GM12878 (cell line): ENCODE results near the gene ACAD11. TPM values are rescaled to one million over a fixed set of nuclear protein-coding genes. Genes with fewer than 3 reads are reported as not detected.

Experiments used
- ATAC-seq: fragments of 200-7000 bp; cut with Tn5 transposase; 3 replicates; pipeline ENCODE4 v1.9.1; 2020; ENCODE audit warnings: mild to moderate bottlenecking, moderate library complexity
- BruUV-seq: library from RNA; stranded (reverse); fragments of 400-500 nt; replicated peaks from 2 replicates; lab custom pipeline; 2021; lab: Mats Ljungman, UMichigan
- CTCF ChIA-PET: fragments of 300-600 bp; sonication (Branson Sonifier 250); formaldehyde crosslinking; extraction: SDS; loops from one replicate; lab custom pipeline; 2021; ENCODE audit warnings: inconsistent platforms; lab: Yijun Ruan, JAX
- POLR2A ChIA-PET: fragments of 350-600 bp; formaldehyde crosslinking; extraction: SDS; loops from one replicate; lab custom pipeline; 2021; ENCODE audit warnings: inconsistent platforms; lab: Charles Lee
- RAD21 ChIA-PET: fragments of 300-600 bp; sonication (Branson Sonifier 250); formaldehyde crosslinking; loops from one replicate; lab custom pipeline; 2023; ENCODE audit warnings: antibody characterized with exemption; ENCODE audit not compliant: unreplicated experiment; lab: Charles Lee
- SMC1A ChIA-PET: fragments of 300-600 bp; sonication (Branson Sonifier 250); formaldehyde crosslinking; loops from one replicate; lab custom pipeline; 2023; ENCODE audit not compliant: unreplicated experiment, uncharacterized antibody; lab: Charles Lee
- DNase-seq: peaks from one replicate; pipeline ENCODE4 v3.0.0-alpha.2; 2011; ENCODE audit warnings: low read depth, low spot score
- FAIRE-seq: peaks from 3 replicates; lab custom pipeline; 2011; peaks lifted over from hg19 to GRCh38; lab: Jason Lieb, UNC
- H2AFZ ChIP-seq: 2 replicates; pipeline ENCODE4 v1.6.0; 2011; ENCODE audit warnings: low read depth, low read length, control low read depth; ENCODE audit not compliant: control insufficient read depth
- H3K27ac ChIP-seq: 2 replicates; pipeline ENCODE4 v1.5.1; 2011; ENCODE audit warnings: control low read depth; ENCODE audit not compliant: control insufficient read depth, insufficient read depth
- H3K27me3 ChIP-seq, 2 experiments: replicated peaks in 1 of 2; 2 replicates each; pipeline versions ENCODE4 v1.6.0 to v1.6.1; 2011; ENCODE audit warnings: low read length in 1 of 2; ENCODE audit not compliant: control insufficient read depth in 2 of 2, insufficient read depth in 2 of 2
- H3K36me3 ChIP-seq, 2 experiments: 2 replicates each; pipeline ENCODE4 v1.5.1; 2011; ENCODE audit warnings: low read length in 1 of 2; ENCODE audit not compliant: control insufficient read depth in 2 of 2, insufficient read depth in 2 of 2
- H3K4me1 ChIP-seq: 2 replicates; pipeline ENCODE4 v1.6.1; 2011; ENCODE audit warnings: mild to moderate bottlenecking, low read length, moderate library complexity, mixed read lengths; ENCODE audit not compliant: control insufficient read depth, insufficient read depth
- H3K4me2 ChIP-seq: 2 replicates; pipeline ENCODE4 v1.6.0; 2011; ENCODE audit warnings: control low read depth; ENCODE audit not compliant: control insufficient read depth, insufficient read depth
- H3K4me3 ChIP-seq: fragments of 200-600 bp; sonication (generic); 2 replicates; pipeline ENCODE4 v1.5.1; 2016
- H3K79me2 ChIP-seq: 2 replicates; pipeline ENCODE4 v1.6.0; 2011; ENCODE audit warnings: low read length; ENCODE audit not compliant: control insufficient read depth, insufficient read depth
- H3K9ac ChIP-seq: 2 replicates; pipeline ENCODE4 v1.8.0; 2011; ENCODE audit warnings: low read length, control low read depth, mixed read lengths; ENCODE audit not compliant: control insufficient read depth, insufficient read depth
- H3K9me3 ChIP-seq: replicated peaks from 3 replicates; pipeline ENCODE4 v1.5.1; 2011; ENCODE audit warnings: mild to moderate bottlenecking, low read length; ENCODE audit not compliant: control insufficient read depth, insufficient read depth
- H4K20me1 ChIP-seq: 2 replicates; pipeline ENCODE4 v1.6.0; 2011; ENCODE audit not compliant: control insufficient read depth, insufficient read depth
- ATF2 ChIP-seq: IDR thresholded peaks from 2 replicates; pipeline ENCODE4 v1.6.1; 2012; ENCODE audit warnings: low read length, inconsistent platforms
- BACH1 ChIP-seq: fragments of 450-650 bp; IDR thresholded peaks from 2 replicates; pipeline ENCODE4 v1.6.1; 2017; ENCODE audit warnings: mild to moderate bottlenecking, borderline replicate concordance
- E2F4 ChIP-seq: IDR thresholded peaks from 2 replicates; pipeline ENCODE4 v1.6.1; 2012; ENCODE audit warnings: low read depth, low read length, improper control_type of control experiment
- ETV6 ChIP-seq, 2 experiments: fragments of 450-650 bp in 1 of 2; IDR thresholded peaks in 1 of 2; conservative IDR thresholded peaks in 1 of 2; 2 replicates each; pipeline ENCODE4 v1.6.1; 2014; ENCODE audit warnings: antibody characterized with exemption in 1 of 2, borderline replicate concordance in 1 of 2, low read depth in 1 of 2, mild to moderate bottlenecking in 1 of 2, moderate library complexity in 1 of 2
- IKZF1 ChIP-seq: fragments of 450-650 bp; conservative IDR thresholded peaks from 2 replicates; pipeline ENCODE4 v1.6.1; 2017; ENCODE audit warnings: antibody characterized with exemption, mild to moderate bottlenecking
- LARP7 ChIP-seq: fragments of 450-650 bp; IDR thresholded peaks from 2 replicates; pipeline ENCODE4 v1.6.1; 2017; ENCODE audit warnings: mild to moderate bottlenecking
- MXI1 ChIP-seq: fragments of 150-350 bp; IDR thresholded peaks from 2 replicates; pipeline ENCODE4 v1.6.1; 2011; ENCODE audit warnings: low read depth, mild to moderate bottlenecking, inconsistent platforms, low read length, improper control_type of control experiment
- POLR2AphosphoS5 ChIP-seq: IDR thresholded peaks from 2 replicates; pipeline ENCODE4 v1.6.1; 2011; ENCODE audit warnings: mild to moderate bottlenecking, low read length, inconsistent platforms
- ZBED1 ChIP-seq: IDR thresholded peaks from 2 replicates; pipeline ENCODE4 v1.6.1; 2016; ENCODE audit warnings: borderline replicate concordance
- ZNF592 ChIP-seq: fragments of 450-650 bp; IDR thresholded peaks from 2 replicates; pipeline ENCODE4 v1.6.1; 2017; ENCODE audit warnings: mild to moderate bottlenecking, moderate library complexity
- WGBS: methylation state at CpG from one replicate; pipeline ENCODE4 v1.1.6; 2016; ENCODE audit warnings: low lambda C conversion rate; ENCODE audit not compliant: insufficient replicate concordance, insufficient coverage; ENCODE audit errors: missing lambda C conversion rate; 5-methylcytosine and 5-hydroxymethylcytosine counted together
- in situ Hi-C: fragments of 300-500 bp; cut with MboI; formaldehyde crosslinking; loops from 9 replicates; pipeline ENCODE4 v1.14.3; 2018; ENCODE audit warnings: mixed read lengths
- intact Hi-C: fragments of 100-400 bp; cut with micrococcal nuclease; formaldehyde crosslinking; loops from one replicate; pipeline ENCODE4 v1.14.2; 2022; ENCODE audit not compliant: unreplicated experiment
- polyA plus RNA-seq, 11 experiments: library from polyadenylated mRNA; depleted of rRNA in 4 of 11; unstranded in 6 of 11; stranded (reverse) in 5 of 11; fragments of >200 nt; fragmentation: Nextera tagmentation in 4 of 11; fragmentation: Illumina TruSeq in 1 of 11; extraction: Ambion mirVana in 4 of 11; extraction: Trizol in 1 of 11; gene quantifications; 1 replicate in 1 of 11; 2 replicates in 10 of 11; pipeline versions ENCODE4 v1.2.1 to v1.2.3, GENCODE V29; 2011 to 2016; ENCODE audit warnings: inconsistent platforms in 2 of 11, missing spikeins in 2 of 11, low read depth in 1 of 11
- total RNA-seq, 4 experiments: library from RNA; depleted of rRNA in 3 of 4; stranded (reverse); fragments of >200 nt in 3 of 4; fragmentation: Illumina TruSeq in 1 of 4; extraction: Trizol in 1 of 4; gene quantifications; 2 replicates each; pipeline versions ENCODE4 v1.2.1 to v1.2.3, GENCODE V29; 2013 to 2021

ACAD11 gene
- total and polyA plus RNA-seq, 10 of the 15 experiments (the other 5 are each of a cell fraction or from before 2014, with no cell fraction given) = 2.4 to 15.9 (median 10.4) TPM

GRCh38 chr3:132623646-132624045 lies 36.0 kb downstream of the ACAD11 start:
- no peak overlapping the region for H3K4me2 ChIP-seq
- 100% methylated on average over 1 of the region's 1 CpG for WGBS
- no peak for TF ChIP-seq MXI1
- no peak for TF ChIP-seq LARP7
- no peak for TF ChIP-seq ZBED1
- TF ChIP-seq POLR2AphosphoS5 = no peak
- TF ChIP-seq BACH1 = no peak
- TF ChIP-seq ATF2 = no peak
- TF ChIP-seq ETV6 (conservative IDR thresholded peaks at IDR 0.05 in 1 of 2, IDR thresholded peaks at IDR 0.05 in 1 of 2; ENCODE audit: borderline replicate concordance in 1 of 2, low read depth in 1 of 2) = no peak
- TF ChIP-seq ZNF592 = no peak
- no peak for TF ChIP-seq E2F4
- no peak for TF ChIP-seq IKZF1
- H3K9me3 ChIP-seq = no peaks in the 10 kb centered on the region
- no peaks in the 10 kb centered on the region for H4K20me1 ChIP-seq
- RAD21 ChIA-PET = interaction anchor here (0.6 to 0.8 kb wide), 3 partner anchors 26 to 88 kb away, joined by 3 read pairs; partner anchors contain the start of gene ACKR4
- H3K36me3 ChIP-seq = peaks cover 0 to 5% of the 10 kb centered on the region in 2 experiments; a peak in 2 of 4 replicates
- H3K79me2 ChIP-seq = no peaks in the 10 kb centered on the region
- intact Hi-C loops (no loop called here), in situ Hi-C loops (no loop called here)
- H3K4me1 ChIP-seq = peaks cover 12% of the 10 kb centered on the region
- no peak overlapping the region for H3K9ac ChIP-seq
- ATAC-seq (no peak), FAIRE-seq (no peak), DNase-seq (no peak)
- H3K27me3 ChIP-seq = no peaks in the 10 kb centered on the region
- no peak overlapping the region for H2AFZ ChIP-seq
- CTCF ChIA-PET = interaction anchor here (1.2 to 2.0 kb wide), 4 partner anchors 14 to 89 kb away, joined by 3 to 9 read pairs (median 4); no protein-coding TSS in a partner anchor
- H3K4me3 ChIP-seq = no peak overlapping the region
- BruUV-seq = no TSS peak
- POLR2A ChIA-PET = no interaction called here
- H3K27ac ChIP-seq = no peak overlapping the region
- SMC1A ChIA-PET = interaction anchor here (0.9 to 1.2 kb wide), 2 partner anchors 9 to 24 kb away, joined by 3 to 4 read pairs; no protein-coding TSS in a partner anchor
